Smooth muscle cell (in vitro differentiated cells): ENCODE data around the gene KIAA0408. TPM values are rescaled to one million over a fixed set of nuclear protein-coding genes. Genes with fewer than 3 reads are reported as not detected.

Experiments used
- DNase-seq: peaks from one replicate; lab custom pipeline; 2025; ENCODE audit not compliant: unreplicated experiment; lab: John Stamatoyannopoulos, UW
- H2AFZ ChIP-seq: fragments of 200-600 bp; sonication (generic); 2 replicates; pipeline ENCODE4 v1.6.0; 2016; ENCODE audit warnings: antibody characterized with exemption, low read depth, mild to moderate bottlenecking
- H3F3A ChIP-seq: fragments of 200-600 bp; sonication (generic); 2 replicates; pipeline ENCODE4 v1.6.0; 2017; ENCODE audit warnings: antibody characterized with exemption, low read depth
- H3K27ac ChIP-seq: fragments of 200-600 bp; sonication (generic); 2 replicates; pipeline ENCODE4 v1.5.1; 2016; ENCODE audit warnings: low read depth, mild to moderate bottlenecking
- H3K27me3 ChIP-seq: fragments of 200-600 bp; sonication (generic); 2 replicates; pipeline ENCODE4 v1.6.1; 2016; ENCODE audit warnings: low read depth, mild to moderate bottlenecking
- H3K36me3 ChIP-seq: fragments of 200-600 bp; sonication (generic); 2 replicates; pipeline ENCODE4 v1.5.1; 2016; ENCODE audit warnings: low read depth
- H3K4me1 ChIP-seq: fragments of 200-600 bp; sonication (generic); 2 replicates; pipeline ENCODE4 v1.5.1; 2016; ENCODE audit warnings: low read depth
- H3K4me2 ChIP-seq: fragments of 200-600 bp; sonication (generic); 2 replicates; pipeline ENCODE4 v1.6.0; 2016; ENCODE audit warnings: mild to moderate bottlenecking
- H3K4me3 ChIP-seq: fragments of 200-600 bp; sonication (generic); 2 replicates; pipeline ENCODE4 v1.5.1; 2016; ENCODE audit warnings: mild to moderate bottlenecking
- H3K79me2 ChIP-seq: fragments of 200-600 bp; sonication (generic); 2 replicates; pipeline ENCODE4 v1.6.0; 2016; ENCODE audit warnings: low read depth, mild to moderate bottlenecking
- H3K9ac ChIP-seq: fragments of 200-600 bp; sonication (generic); 2 replicates; pipeline ENCODE4 v1.6.0; 2016; ENCODE audit warnings: low read depth
- H3K9me3 ChIP-seq: fragments of 200-600 bp; sonication (generic); replicated peaks from 2 replicates; pipeline ENCODE4 v1.5.1; 2016; ENCODE audit warnings: low read depth
- H4K20me1 ChIP-seq: fragments of 200-600 bp; sonication (generic); 2 replicates; pipeline ENCODE4 v1.6.0; 2016; ENCODE audit warnings: low read depth
- CTCF ChIP-seq: fragments of 200-600 bp; sonication (generic); IDR thresholded peaks from 2 replicates; pipeline ENCODE4 v1.5.1; 2017; ENCODE audit warnings: borderline replicate concordance, mild to moderate bottlenecking, antibody characterized with exemption; ENCODE audit not compliant: insufficient read depth, poor library complexity, severe bottlenecking
- WGBS: methylation state at CpG from one replicate; pipeline ENCODE4 v1.1.7; 2016; ENCODE audit warnings: low lambda C conversion rate; 5-methylcytosine and 5-hydroxymethylcytosine counted together
- polyA plus RNA-seq: library from polyadenylated mRNA; unstranded; fragments of >200 nt; fragmentation: Nextera tagmentation; extraction: Ambion mirVana; gene quantifications from 2 replicates; pipeline ENCODE4 v1.2.1, GENCODE V29; 2016
- total RNA-seq: library from RNA; depleted of rRNA; stranded (reverse); fragments of >200 nt; gene quantifications from 2 replicates; pipeline ENCODE4 v1.2.3, GENCODE V29; 2014

The KIAA0408 gene
- total and polyA plus RNA-seq, 2 experiments from 2014 or later, result 2.8 to 8.9 TPM

GRCh38 chr6:127481628-127482027 is 22.4 kb upstream of the KIAA0408 start:
- TF ChIP-seq CTCF, result no peak
- Histone ChIP-seq H3K9me3 (no peaks in the 10 kb centered on the region), H3F3A (no peaks in the 10 kb centered on the region), H3K27me3 (no peaks in the 10 kb centered on the region), H3K9ac (no peak overlapping the region), H2AFZ (no peak overlapping the region), H3K36me3 (no peaks in the 10 kb centered on the region), H3K79me2 (no peaks in the 10 kb centered on the region), H3K4me2 (no peak overlapping the region), H3K27ac (no peak overlapping the region), H4K20me1 (no peaks in the 10 kb centered on the region), H3K4me1 (no peaks in the 10 kb centered on the region), H3K4me3 (no peak overlapping the region)
- 46% methylated on average over 4 of the region's 4 CpGs for WGBS
- DNase-seq, result no peak

GRCh38 chr6:127481111-127481510 is 21.9 kb upstream of the KIAA0408 start:
- Histone ChIP-seq H3K9me3 (no peaks in the 10 kb centered on the region), H2AFZ (no peak overlapping the region), H3K27me3 (no peaks in the 10 kb centered on the region), H3K27ac (no peak overlapping the region), H3F3A (no peaks in the 10 kb centered on the region), H3K9ac (no peak overlapping the region), H4K20me1 (no peaks in the 10 kb centered on the region), H3K36me3 (no peaks in the 10 kb centered on the region), H3K79me2 (no peaks in the 10 kb centered on the region), H3K4me3 (no peak overlapping the region), H3K4me2 (no peak overlapping the region), H3K4me1 (no peaks in the 10 kb centered on the region)
- WGBS, result 63% methylated on average over 2 of the region's 2 CpGs
- DNase-seq, result no peak
- no peak for TF ChIP-seq CTCF

- Histone ChIP-seq H2AFZ (no peak overlapping the region), H3K27ac (no peak overlapping the region), H3K4me3 (no peak overlapping the region), H3K4me1 (no peaks in the 10 kb centered on the region), H4K20me1 (no peaks in the 10 kb centered on the region), H3K27me3 (no peaks in the 10 kb centered on the region), H3F3A (no peaks in the 10 kb centered on the region), H3K4me2 (no peak overlapping the region), H3K9ac (no peak overlapping the region), H3K36me3 (no peaks in the 10 kb centered on the region), H3K79me2 (no peaks in the 10 kb centered on the region), H3K9me3 (no peaks in the 10 kb centered on the region)
- DNase-seq, result no peak
- TF ChIP-seq CTCF, result no peak
- 96% methylated on average over 1 of the region's 1 CpG for WGBS
Measured at GRCh38 chr6:127477658-127478057, 18.5 kb upstream of the KIAA0408 start.

GRCh38 chr6:127475823-127476176 is 16.6 kb upstream of the KIAA0408 start:
- no peak overlapping the region for H2AFZ ChIP-seq
- no peak for TF ChIP-seq CTCF
- H3K4me3 ChIP-seq, result no peak overlapping the region
- no peak overlapping the region for H3K4me2 ChIP-seq
- no peaks in the 10 kb centered on the region for H3K9me3 ChIP-seq
- H3K4me1 ChIP-seq, result no peaks in the 10 kb centered on the region
- H3K9ac ChIP-seq, result no peak overlapping the region
- no peaks in the 10 kb centered on the region for H3K79me2 ChIP-seq
- H4K20me1 ChIP-seq, result no peaks in the 10 kb centered on the region
- 96% methylated on average over 34 of the region's 34 CpGs for WGBS
- DNase-seq, result no peak
- H3F3A ChIP-seq, result no peaks in the 10 kb centered on the region
- H3K36me3 ChIP-seq, result no peaks in the 10 kb centered on the region
- H3K27me3 ChIP-seq, result no peaks in the 10 kb centered on the region
- H3K27ac ChIP-seq, result no peak overlapping the region
